OCI-LY7 (cell line): ENCODE data around the gene TEX2. TPM values are rescaled to one million over a fixed set of nuclear protein-coding genes. Genes with fewer than 3 reads are reported as not detected.
A peak's percentile ranks its signal among the peaks of the same experiment; 100 is the strongest.

Experiments used
- BruUV-seq: library from RNA; stranded (reverse); fragments of 400-500 nt; replicated peaks from 2 replicates; lab custom pipeline; 2021; lab: Mats Ljungman, UMichigan
- CTCF ChIA-PET: fragments of 300-600 bp; sonication (Branson Sonifier 250); formaldehyde crosslinking; loops from one replicate; lab custom pipeline; 2022; ENCODE audit warnings: antibody characterized with exemption; ENCODE audit not compliant: unreplicated experiment; lab: Charles Lee
- POLR2A ChIA-PET: fragments of 300-600 bp; sonication (Branson Sonifier 250); formaldehyde crosslinking; loops from one replicate; lab custom pipeline; 2022; ENCODE audit warnings: antibody characterized with exemption; lab: Charles Lee
- DNase-seq: peaks from one replicate; pipeline ENCODE4 v3.0.0-alpha.2; 2015; ENCODE audit warnings: low spot score
- H2AFZ ChIP-seq: fragments of 200-600 bp; sonication (generic), shearing (Covaris generic); 2 replicates; pipeline ENCODE4 v1.6.1; 2014; ENCODE audit warnings: mild to moderate bottlenecking, antibody characterized with exemption, low read length, moderate library complexity
- H3K27ac ChIP-seq: fragments of 200-600 bp; sonication (generic); 2 replicates; pipeline ENCODE4 v1.5.1; 2014; ENCODE audit warnings: mixed run types, low read depth, mild to moderate bottlenecking, moderate library complexity, low read length, inconsistent platforms; ENCODE audit not compliant: poor library complexity, severe bottlenecking
- H3K36me3 ChIP-seq: fragments of 200-600 bp; sonication (generic); 2 replicates; pipeline ENCODE4 v1.6.1; 2014; ENCODE audit warnings: mild to moderate bottlenecking, antibody characterized with exemption, low read length, moderate library complexity, mixed read lengths; ENCODE audit not compliant: insufficient read depth
- H3K4me1 ChIP-seq: fragments of 200-600 bp; sonication (generic); 2 replicates; pipeline ENCODE4 v1.5.1; 2014; ENCODE audit warnings: mild to moderate bottlenecking, low read length; ENCODE audit not compliant: insufficient read depth, poor library complexity, severe bottlenecking
- H3K4me2 ChIP-seq: fragments of 200-600 bp; sonication (generic); 2 replicates; pipeline ENCODE4 v1.6.1; 2014; ENCODE audit warnings: mild to moderate bottlenecking, low read length
- H3K4me3 ChIP-seq: fragments of 200-600 bp; sonication (generic); 2 replicates; pipeline ENCODE4 v1.5.1; 2014; ENCODE audit warnings: mild to moderate bottlenecking, low read depth, low read length; ENCODE audit not compliant: poor library complexity, severe bottlenecking
- H3K79me2 ChIP-seq: fragments of 200-600 bp; sonication (generic); 2 replicates; pipeline ENCODE4 v1.6.1; 2016; ENCODE audit warnings: low read depth, mild to moderate bottlenecking, low read length, moderate library complexity, mixed read lengths; ENCODE audit not compliant: insufficient read depth
- H3K9me2 ChIP-seq: fragments of 200-600 bp; sonication (generic); 2 replicates; pipeline ENCODE4 v1.6.1; 2016; ENCODE audit warnings: mild to moderate bottlenecking, low read length, mixed read lengths; ENCODE audit not compliant: insufficient read depth
- H3K9me3 ChIP-seq: fragments of 200-600 bp; sonication (generic); 2 replicates; pipeline ENCODE4 v1.6.1; 2014; ENCODE audit warnings: mild to moderate bottlenecking, mixed run types, low read length, mixed read lengths
- H4K20me1 ChIP-seq: fragments of 200-600 bp; sonication (generic); 2 replicates; pipeline ENCODE4 v1.6.1; 2014; ENCODE audit warnings: mild to moderate bottlenecking, antibody characterized with exemption, low read length, moderate library complexity, mixed read lengths; ENCODE audit not compliant: insufficient read depth
- EZH2phosphoT487 ChIP-seq: fragments of 200-600 bp; sonication (generic); IDR thresholded peaks from 2 replicates; pipeline ENCODE4 v1.6.1; 2018; ENCODE audit warnings: low read depth, borderline replicate concordance, mild to moderate bottlenecking, mixed run types, antibody characterized with exemption, low read length, moderate library complexity, mixed read lengths
- intact Hi-C: fragments of 100-400 bp; cut with micrococcal nuclease; formaldehyde crosslinking; loops from one replicate; pipeline ENCODE4 v1.10.0; 2022; ENCODE audit not compliant: unreplicated experiment
- total RNA-seq, 2 experiments: library from RNA; depleted of rRNA in 1 of 2; stranded (reverse); fragments of >200 nt in 1 of 2; shearing (Covaris generic) in 1 of 2; gene quantifications; 2 replicates each; pipeline ENCODE4 v1.2.3, GENCODE V29; 2014 to 2022
- TF ChIP-seq, protein P1 (sequence below): fragments of 200-600 bp; sonication (generic); conservative IDR thresholded peaks from 2 replicates; pipeline ENCODE4 v1.5.1; 2014; ENCODE audit warnings: mild to moderate bottlenecking, antibody characterized with exemption, low read length, moderate library complexity, mixed read lengths

TEX2 gene
- total RNA-seq, 2 experiments from 2014 or later: 7.4 to 12.4 TPM

DNA sequence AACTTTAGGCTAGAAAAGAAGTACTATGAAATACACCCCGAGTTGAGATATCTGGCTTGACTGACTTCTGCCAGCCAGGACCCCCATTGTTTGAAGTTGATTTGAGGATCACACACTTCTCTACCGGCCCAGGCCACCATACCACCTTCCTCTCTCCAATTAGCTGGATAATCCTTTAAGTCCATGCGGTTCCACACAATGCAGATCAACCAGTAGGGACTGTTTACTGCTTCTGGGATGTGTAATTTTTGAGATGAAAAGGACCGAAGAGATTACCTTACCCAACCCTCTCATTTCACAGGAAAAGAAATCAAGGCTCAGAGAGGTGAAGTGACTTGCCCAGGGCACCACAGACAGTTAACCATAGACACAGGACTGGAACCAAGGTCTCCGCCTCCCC lies 153.7 kb downstream of the TEX2 start:
- DNase-seq: no peak
- Histone ChIP-seq H3K79me2 (peaks cover 36% of the 10 kb centered on the region; the same call in 1 of the 2 replicates), H3K4me1 (peaks cover 78% of the 10 kb centered on the region), H3K9me2 (no peaks in the 10 kb centered on the region), H4K20me1 (no peaks in the 10 kb centered on the region), H3K36me3 (no peaks in the 10 kb centered on the region), H3K9me3 (no peaks in the 10 kb centered on the region), H3K4me3 (no peak overlapping the region), H3K4me2 (no peak overlapping the region), H3K27ac (no peak overlapping the region), H2AFZ (no peak overlapping the region)
- BruUV-seq: no TSS peak
- no peak for TF ChIP-seq EZH2phosphoT487
- TF ChIP-seq, protein P1, sequence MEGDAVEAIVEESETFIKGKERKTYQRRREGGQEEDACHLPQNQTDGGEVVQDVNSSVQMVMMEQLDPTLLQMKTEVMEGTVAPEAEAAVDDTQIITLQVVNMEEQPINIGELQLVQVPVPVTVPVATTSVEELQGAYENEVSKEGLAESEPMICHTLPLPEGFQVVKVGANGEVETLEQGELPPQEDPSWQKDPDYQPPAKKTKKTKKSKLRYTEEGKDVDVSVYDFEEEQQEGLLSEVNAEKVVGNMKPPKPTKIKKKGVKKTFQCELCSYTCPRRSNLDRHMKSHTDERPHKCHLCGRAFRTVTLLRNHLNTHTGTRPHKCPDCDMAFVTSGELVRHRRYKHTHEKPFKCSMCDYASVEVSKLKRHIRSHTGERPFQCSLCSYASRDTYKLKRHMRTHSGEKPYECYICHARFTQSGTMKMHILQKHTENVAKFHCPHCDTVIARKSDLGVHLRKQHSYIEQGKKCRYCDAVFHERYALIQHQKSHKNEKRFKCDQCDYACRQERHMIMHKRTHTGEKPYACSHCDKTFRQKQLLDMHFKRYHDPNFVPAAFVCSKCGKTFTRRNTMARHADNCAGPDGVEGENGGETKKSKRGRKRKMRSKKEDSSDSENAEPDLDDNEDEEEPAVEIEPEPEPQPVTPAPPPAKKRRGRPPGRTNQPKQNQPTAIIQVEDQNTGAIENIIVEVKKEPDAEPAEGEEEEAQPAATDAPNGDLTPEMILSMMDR: no peak
- ChIA-PET POLR2A (interaction anchor here (1.3 to 1.4 kb wide), 2 partner anchors 8 to 35 kb away, joined by 3 to 5 read pairs; no protein-coding TSS in a partner anchor), CTCF (no interaction called here)
- intact Hi-C loops: no loop called here

DNA sequence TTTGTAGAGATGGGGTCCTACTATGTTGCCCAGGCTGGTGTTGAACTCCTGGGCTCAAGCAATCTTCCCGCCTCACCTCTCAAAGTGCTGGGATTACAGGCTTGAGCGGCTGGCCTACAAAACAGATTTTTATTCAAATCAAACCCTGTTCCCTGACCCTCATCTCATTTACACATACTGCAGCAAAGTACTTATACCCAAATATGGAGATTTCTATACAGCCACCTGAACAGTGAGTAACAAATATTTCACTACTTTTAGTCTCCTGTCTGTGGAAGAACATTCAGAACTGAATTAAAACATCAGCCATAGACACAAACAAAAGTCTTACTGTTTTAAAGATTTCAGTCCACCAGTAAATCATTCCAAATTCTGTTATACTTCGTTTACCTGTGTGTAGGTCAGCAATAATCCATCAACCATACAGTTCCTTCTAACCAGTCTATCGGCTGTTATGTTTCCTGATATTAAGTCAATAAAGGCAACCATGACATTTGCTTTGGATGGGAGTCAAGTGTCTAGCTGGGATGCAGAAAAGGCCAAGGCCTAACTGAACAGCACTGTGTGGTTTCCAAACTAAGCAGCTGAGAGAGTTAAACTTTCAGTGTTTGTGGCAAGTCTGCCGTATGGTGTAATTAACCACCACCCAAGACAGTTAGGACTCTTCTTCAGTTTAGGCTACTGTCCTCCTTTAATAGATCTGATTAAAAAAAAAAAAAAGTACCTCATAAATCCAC lies 155.4 kb downstream of the TEX2 start:
- intact Hi-C loops: loop anchor here (2.0 kb wide), 1 partner anchor 13 kb away; no protein-coding TSS in a partner anchor
- BruUV-seq: no TSS peak
- H3K4me2 ChIP-seq: peak overlapping the region; percentile 72
- H3K4me1 ChIP-seq: peaks cover 91% of the 10 kb centered on the region
- POLR2A ChIA-PET: interaction anchor here (1.1 to 5.7 kb wide), 2 partner anchors 33 to 85 kb away, joined by 3 to 42 read pairs; no protein-coding TSS in a partner anchor
- H4K20me1 ChIP-seq: no peaks in the 10 kb centered on the region
- peak overlapping the region; percentile 50 for H3K4me3 ChIP-seq
- H3K79me2 ChIP-seq: peaks cover 51% of the 10 kb centered on the region; the same call in 1 of the 2 replicates
- H3K27ac ChIP-seq: peak overlapping the region; percentile 83
- DNase-seq: no peak
- no peaks in the 10 kb centered on the region for H3K36me3 ChIP-seq
- TF ChIP-seq, protein P1: no peak
- TF ChIP-seq EZH2phosphoT487: no peak
- CTCF ChIA-PET: no interaction called here
- no peaks in the 10 kb centered on the region for H3K9me3 ChIP-seq
- H3K9me2 ChIP-seq: no peaks in the 10 kb centered on the region
- H2AFZ ChIP-seq: no peak overlapping the region
